Breast epithelium (tissue), 3 donors: ENCODE measurements around the gene FGGY.

Source experiments
- POLR2A ChIP-seq: fragments of 450-650 bp; IDR thresholded peaks from one replicate; pipeline ENCODE4 v1.6.1; 2016; ENCODE audit warnings: antibody characterized with exemption, mild to moderate bottlenecking, moderate library complexity
- POLR2AphosphoS5 ChIP-seq, 3 donors: sonication (generic); formaldehyde crosslinking; IDR thresholded peaks; one replicate each; pipeline ENCODE4 v1.6.1; 2017; ENCODE audit warnings: antibody characterized with exemption in 3 of 3
- TF ChIP-seq, protein P1 (sequence below), 3 donors: fragments of 450-650 bp; IDR thresholded peaks; one replicate each; pipeline ENCODE4 v1.5.1; 2016 to 2017; ENCODE audit warnings: antibody characterized with exemption in 3 of 3, mild to moderate bottlenecking in 3 of 3, moderate library complexity in 3 of 3

DNA sequence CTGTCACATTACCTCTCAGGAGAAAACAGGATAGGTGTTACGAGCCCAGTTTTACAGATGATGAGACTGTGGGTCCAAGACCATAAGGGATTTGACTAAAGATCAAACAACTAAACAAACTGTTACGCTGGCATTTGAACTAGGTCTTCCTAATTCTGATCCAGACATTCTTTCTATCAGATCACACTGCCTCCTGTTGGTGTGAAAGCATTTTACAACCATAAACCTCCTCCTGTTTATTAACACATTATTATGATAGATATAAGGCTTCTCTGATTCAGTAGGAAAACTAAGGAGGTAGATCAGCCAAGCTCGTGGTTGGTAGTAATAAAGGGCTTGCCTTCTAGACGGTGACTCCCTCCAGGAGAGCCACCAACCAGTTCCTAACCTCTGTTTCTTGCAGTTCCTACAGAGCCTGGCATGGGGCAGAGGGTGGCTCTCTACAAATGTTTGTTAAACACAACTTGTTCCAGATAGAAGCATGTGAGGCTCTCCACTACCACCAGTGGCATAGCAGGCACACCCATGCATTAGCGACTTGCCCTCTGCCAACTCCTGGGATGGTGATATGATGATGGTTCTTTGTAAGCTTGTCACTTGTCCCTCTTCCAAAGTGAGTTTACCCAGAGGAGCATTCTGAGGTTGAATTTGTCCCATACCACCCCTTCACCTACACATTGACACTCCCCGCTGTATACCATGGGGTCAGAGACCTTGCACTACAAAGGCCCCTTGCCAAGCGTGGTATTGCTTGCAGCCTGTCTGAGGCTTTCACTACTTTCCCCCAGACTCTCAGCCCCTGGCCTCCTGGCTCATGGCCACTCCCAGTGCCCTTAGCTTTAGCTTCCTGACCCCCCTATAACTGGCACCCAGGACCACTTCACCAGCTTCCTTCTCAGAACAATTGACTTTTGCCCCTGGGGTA is 421.4 kb downstream of the FGGY start:
- TF ChIP-seq, protein P1, sequence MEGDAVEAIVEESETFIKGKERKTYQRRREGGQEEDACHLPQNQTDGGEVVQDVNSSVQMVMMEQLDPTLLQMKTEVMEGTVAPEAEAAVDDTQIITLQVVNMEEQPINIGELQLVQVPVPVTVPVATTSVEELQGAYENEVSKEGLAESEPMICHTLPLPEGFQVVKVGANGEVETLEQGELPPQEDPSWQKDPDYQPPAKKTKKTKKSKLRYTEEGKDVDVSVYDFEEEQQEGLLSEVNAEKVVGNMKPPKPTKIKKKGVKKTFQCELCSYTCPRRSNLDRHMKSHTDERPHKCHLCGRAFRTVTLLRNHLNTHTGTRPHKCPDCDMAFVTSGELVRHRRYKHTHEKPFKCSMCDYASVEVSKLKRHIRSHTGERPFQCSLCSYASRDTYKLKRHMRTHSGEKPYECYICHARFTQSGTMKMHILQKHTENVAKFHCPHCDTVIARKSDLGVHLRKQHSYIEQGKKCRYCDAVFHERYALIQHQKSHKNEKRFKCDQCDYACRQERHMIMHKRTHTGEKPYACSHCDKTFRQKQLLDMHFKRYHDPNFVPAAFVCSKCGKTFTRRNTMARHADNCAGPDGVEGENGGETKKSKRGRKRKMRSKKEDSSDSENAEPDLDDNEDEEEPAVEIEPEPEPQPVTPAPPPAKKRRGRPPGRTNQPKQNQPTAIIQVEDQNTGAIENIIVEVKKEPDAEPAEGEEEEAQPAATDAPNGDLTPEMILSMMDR (IDR thresholded peaks at IDR 0.05): peak in 1 of 3 donors; percentile 8
- TF ChIP-seq POLR2A (no peak), POLR2AphosphoS5 (IDR thresholded peaks at IDR 0.05) (no peak)
